ENCODE measurements around the gene ADH1C.

ADH1C gene

DNA sequence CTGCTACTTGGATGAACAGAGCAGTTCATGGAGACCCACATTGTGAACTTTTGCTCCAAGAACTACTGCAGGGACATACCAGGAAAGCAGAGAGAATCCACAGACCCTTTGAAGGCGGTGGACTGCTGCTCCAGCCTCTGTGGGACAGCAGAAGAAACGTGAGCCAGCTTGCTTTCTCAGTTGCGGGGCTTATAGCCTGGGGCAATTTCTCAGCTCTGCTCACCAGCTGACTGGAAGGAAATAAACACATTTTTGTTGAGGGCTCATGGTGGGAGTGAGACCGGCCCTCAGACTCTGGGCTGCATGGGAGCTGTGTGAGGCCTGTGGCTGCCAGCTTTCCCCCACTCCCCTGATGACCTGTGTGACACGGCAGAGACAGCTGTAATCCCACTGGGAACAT, 59.2 kb downstream of the ADH1C start:
- no peak for DNase-seq

DNA sequence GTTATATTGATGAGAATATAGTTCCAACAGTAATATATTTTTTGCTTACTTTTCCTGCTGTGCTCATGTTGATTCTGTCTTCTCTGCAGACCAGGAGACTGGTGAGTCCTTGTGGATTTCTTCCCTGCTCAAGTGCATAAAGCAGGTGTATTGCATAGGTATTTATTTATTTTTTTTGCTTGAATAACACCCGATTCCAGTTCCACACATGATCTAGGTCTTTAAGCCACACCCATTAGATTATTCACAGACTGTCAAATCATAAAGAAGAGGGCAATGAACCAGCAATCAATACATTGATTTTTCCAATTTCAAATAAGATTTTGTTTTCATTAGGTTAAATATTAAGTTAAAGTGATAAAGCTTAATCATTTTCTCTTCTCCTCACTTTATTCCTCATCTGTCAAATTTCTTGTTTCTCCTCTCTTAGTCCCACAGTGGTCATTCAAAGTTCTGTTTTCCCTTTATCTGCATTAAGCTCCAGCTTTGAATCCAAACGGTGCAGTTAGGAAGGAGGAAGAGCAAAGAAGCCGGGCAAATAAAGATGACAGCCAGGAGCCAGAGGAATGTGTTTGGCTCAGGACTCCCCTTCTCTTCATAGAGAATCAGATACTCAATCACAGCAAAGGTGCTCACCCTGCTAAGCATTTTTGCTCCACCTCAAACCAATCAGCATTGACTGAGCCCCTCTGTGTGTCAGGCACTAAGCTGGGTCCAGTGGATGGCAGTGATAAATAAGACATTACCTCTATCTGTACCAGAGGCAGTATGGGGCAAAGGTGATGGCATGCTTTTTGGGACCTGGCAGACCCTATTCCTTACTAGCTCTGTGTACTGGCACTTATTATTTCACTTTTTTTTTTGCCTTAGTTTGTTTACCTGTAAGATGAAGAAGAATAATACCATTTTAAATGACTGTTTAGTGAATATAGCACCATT, 61.4 kb downstream of the ADH1C start, which contains the start of gene ADH1A:
Gene ADH1A, minus strand, starts transcription at position 138 of the 939 bp plus-strand sequence. Its CDS starts 71 bp downstream, at position 67.
- DNase-seq = no peak
